Tibial nerve (tissue), 4 donors: Measurements from ENCODE around the gene PAIP2. TPM values are rescaled to one million over a fixed set of nuclear protein-coding genes. Genes with fewer than 3 reads are reported as not detected.

Source experiments
- DNase-seq, 2 donors: peaks; one replicate each; pipeline ENCODE4 v3.0.0-alpha.2; 2019; ENCODE audit warnings: low spot score in 2 of 2
- H3K27ac ChIP-seq, 4 donors: fragments of 200-600 bp; sonication (generic) in 3 of 4; one replicate each; pipeline ENCODE4 v1.5.1; 2017 to 2019; ENCODE audit warnings: mild to moderate bottlenecking in 1 of 4
- H3K27me3 ChIP-seq, 2 donors: fragments of 200-600 bp; sonication (generic) in 1 of 2; one replicate each; pipeline versions ENCODE4 v1.5.1 to v1.6.0; 2017 to 2019
- H3K36me3 ChIP-seq, 3 donors: fragments of 200-600 bp; sonication (generic); one replicate each; pipeline ENCODE4 v1.5.1; 2018 to 2019
- H3K4me1 ChIP-seq, 4 donors: fragments of 200-600 bp; sonication (generic) in 3 of 4; one replicate each; pipeline ENCODE4 v1.5.1; 2017 to 2019
- H3K4me3 ChIP-seq, 4 donors: fragments of 200-600 bp; sonication (generic) in 3 of 4; one replicate each; pipeline ENCODE4 v1.5.1; 2017 to 2019; ENCODE audit warnings: mild to moderate bottlenecking in 1 of 4, moderate library complexity in 1 of 4
- H3K9me3 ChIP-seq, 4 donors: fragments of 200-600 bp; sonication (generic) in 3 of 4; one replicate each; pipeline ENCODE4 v1.5.1; 2017 to 2019
- CTCF ChIP-seq, 5 experiments: fragments of 200-600 bp in 3 of 5; fragments of 450-650 bp in 2 of 5; sonication (generic) in 3 of 5; IDR thresholded peaks; one replicate each; pipeline ENCODE4 v1.5.1; 2016 to 2019; ENCODE audit warnings: antibody characterized with exemption in 5 of 5, mild to moderate bottlenecking in 3 of 5, moderate library complexity in 2 of 5
- EP300 ChIP-seq, 2 donors: sonication (generic); formaldehyde crosslinking; IDR thresholded peaks; one replicate each; pipeline ENCODE4 v1.6.1; 2017; ENCODE audit warnings: antibody characterized with exemption in 2 of 2, mild to moderate bottlenecking in 1 of 2
- POLR2A ChIP-seq, 2 donors: fragments of 450-650 bp; IDR thresholded peaks; one replicate each; pipeline ENCODE4 v1.6.1; 2017; ENCODE audit warnings: antibody characterized with exemption in 2 of 2, mild to moderate bottlenecking in 2 of 2, moderate library complexity in 2 of 2
- WGBS, 2 donors: methylation state at CpG; one replicate each; pipeline ENCODE4 v1.1.5; 2018; 5-methylcytosine and 5-hydroxymethylcytosine counted together
- total RNA-seq, 4 donors: library from RNA; depleted of rRNA; stranded (reverse); fragments of >200 nt; gene quantifications; one replicate each; pipeline ENCODE4 v1.1.0, GENCODE V29; 2016

The PAIP2 gene
- total RNA-seq, 4 donors from 2014 or later, result 70.6 to 99.2 (median 87.3) TPM

- H3K9me3 ChIP-seq, result no peaks in the 10 kb centered on the region
- DNase-seq, result no peak
Measured at GRCh38 chr5:139378101-139378825, 36.6 kb downstream of the PAIP2 start.

GRCh38 chr5:139378941-139379361, 37.3 kb downstream of the PAIP2 start:
- Histone ChIP-seq H3K27ac (no peak overlapping the region), H3K27me3 (no peaks in the 10 kb centered on the region), H3K9me3 (no peaks in the 10 kb centered on the region), H3K36me3 (peaks cover 0 to 31% (median 0%) of the 10 kb centered on the region in 3 donors), H3K4me1 (peaks cover 0 to 5% (median 0%) of the 10 kb centered on the region in 4 donors), H3K4me3 (no peak overlapping the region)
- TF ChIP-seq CTCF (IDR thresholded peaks at IDR 0.05) (no peak), EP300 (IDR thresholded peaks at IDR 0.05) (no peak), POLR2A (IDR thresholded peaks at IDR 0.05) (no peak)
- WGBS, 2 donors, result 83 to 91% methylated on average over 13 of the region's 13 CpGs
- DNase-seq, result no peak

More at GRCh38 chr5:139378101-139378825, 36.6 kb downstream of the PAIP2 start:
- TF ChIP-seq CTCF (IDR thresholded peaks at IDR 0.05) (no peak), EP300 (IDR thresholded peaks at IDR 0.05) (no peak), POLR2A (IDR thresholded peaks at IDR 0.05) (no peak)
- Histone ChIP-seq H3K4me1 (peaks cover 0 to 11% (median 0%) of the 10 kb centered on the region in 4 donors), H3K36me3 (peaks cover 0 to 38% (median 0%) of the 10 kb centered on the region in 3 donors), H3K4me3 (no peak overlapping the region), H3K27ac (no peak overlapping the region), H3K27me3 (no peaks in the 10 kb centered on the region)
- WGBS, 2 donors, result 63 to 71% methylated on average over 46 to 47 of the region's 47 CpGs

- WGBS, 2 donors, result 81 to 83% methylated on average over 9 to 15 of the region's 15 CpGs
- no peaks in the 10 kb centered on the region for H3K9me3 ChIP-seq
- H3K27me3 ChIP-seq, result no peaks in the 10 kb centered on the region
- no peak for TF ChIP-seq POLR2A (IDR thresholded peaks at IDR 0.05)
- no peak for TF ChIP-seq CTCF (IDR thresholded peaks at IDR 0.05)
- no peak for TF ChIP-seq EP300 (IDR thresholded peaks at IDR 0.05)
- no peak for DNase-seq
- no peak overlapping the region for H3K27ac ChIP-seq
- peaks cover 0 to 13% (median 4%) of the 10 kb centered on the region in 4 donors for H3K4me1 ChIP-seq
- no peak overlapping the region for H3K4me3 ChIP-seq
- peaks cover 0 to 22% (median 0%) of the 10 kb centered on the region in 3 donors for H3K36me3 ChIP-seq
Measured at GRCh38 chr5:139379626-139380449, 38.2 kb downstream of the PAIP2 start.

GRCh38 chr5:139381837-139382761, 40.4 kb downstream of the PAIP2 start:
- H3K27ac ChIP-seq, result peak overlapping the region in 1 of 4 donors; percentile 32
- no peaks in the 10 kb centered on the region for H3K9me3 ChIP-seq
- no peaks in the 10 kb centered on the region for H3K27me3 ChIP-seq
- 85 to 87% methylated on average over 25 to 28 of the region's 28 CpGs for WGBS, 2 donors
- H3K36me3 ChIP-seq, result peaks cover 0 to 12% (median 0%) of the 10 kb centered on the region in 3 donors
- DNase-seq, result no peak
- H3K4me3 ChIP-seq, result no peak overlapping the region
- TF ChIP-seq EP300 (IDR thresholded peaks at IDR 0.05) (no peak), CTCF (IDR thresholded peaks at IDR 0.05) (no peak), POLR2A (IDR thresholded peaks at IDR 0.05) (no peak)
- peaks cover 0 to 15% (median 5%) of the 10 kb centered on the region in 4 donors for H3K4me1 ChIP-seq
